Activated T-helper 17 cell treated with anti-CD3 and anti-CD28 coated beads, Interleukin-2, amount 50 U/mL, for 72 hours (primary cell): ENCODE measurements around the gene CPVL. TPM values are rescaled to one million over a fixed set of nuclear protein-coding genes. Genes with fewer than 3 reads are reported as not detected.

Source experiments
- ATAC-seq: fragments of 150-1000 bp; cut with Tn5 transposase; replicated peaks from 2 replicates; pipeline ENCODE4 v1.10.0; 2021; ENCODE audit warnings: mild to moderate bottlenecking, moderate library complexity
- H3K27ac Mint-ChIP-seq: one replicate; pipeline ENCODE4 v1.8.0; 2022; ENCODE audit warnings: mixed read lengths
- H3K27me3 Mint-ChIP-seq: one replicate; pipeline ENCODE4 v1.8.0; 2022; ENCODE audit warnings: mixed read lengths
- H3K36me3 Mint-ChIP-seq: one replicate; pipeline ENCODE4 v1.8.0; 2022; ENCODE audit warnings: low read depth, mild to moderate bottlenecking, mixed read lengths
- H3K4me1 Mint-ChIP-seq: one replicate; pipeline ENCODE4 v1.8.0; 2022; ENCODE audit warnings: mixed read lengths
- H3K4me3 Mint-ChIP-seq: one replicate; pipeline ENCODE4 v1.8.0; 2022; ENCODE audit warnings: mild to moderate bottlenecking, mixed read lengths
- H3K9me3 Mint-ChIP-seq: one replicate; pipeline ENCODE4 v1.8.0; 2022; ENCODE audit warnings: mixed read lengths
- total RNA-seq, 2 donors: library from RNA; stranded (reverse); gene quantifications; one replicate each; pipeline ENCODE4 v1.2.3, GENCODE V29; 2022

Gene CPVL
- total RNA-seq, 2 donors from 2014 or later: 0.63 TPM; not detected in 1

GRCh38 chr7:28989211-28989980 lies 156.9 kb downstream of the CPVL start:
- H3K4me1 Mint-ChIP-seq: no peaks in the 10 kb centered on the region
- ATAC-seq: no peak
- H3K27me3 Mint-ChIP-seq: no peaks in the 10 kb centered on the region
- no peak overlapping the region for H3K27ac Mint-ChIP-seq
- H3K36me3 Mint-ChIP-seq: no peaks in the 10 kb centered on the region
- no peak overlapping the region for H3K4me3 Mint-ChIP-seq
- H3K9me3 Mint-ChIP-seq: no peaks in the 10 kb centered on the region

- Mint-ChIP-seq H3K27ac (no peak overlapping the region), H3K9me3 (no peaks in the 10 kb centered on the region), H3K27me3 (no peaks in the 10 kb centered on the region), H3K36me3 (no peaks in the 10 kb centered on the region), H3K4me1 (no peaks in the 10 kb centered on the region), H3K4me3 (no peak overlapping the region)
- no peak for ATAC-seq
Measured at GRCh38 chr7:28988810-28989209, 157.5 kb downstream of the CPVL start.

GRCh38 chr7:28988091-28988490 lies 158.2 kb downstream of the CPVL start:
- Mint-ChIP-seq H3K4me3 (no peak overlapping the region), H3K9me3 (no peaks in the 10 kb centered on the region), H3K27me3 (no peaks in the 10 kb centered on the region), H3K27ac (no peak overlapping the region), H3K36me3 (no peaks in the 10 kb centered on the region), H3K4me1 (no peaks in the 10 kb centered on the region)
- ATAC-seq: no peak

- H3K36me3 Mint-ChIP-seq: no peaks in the 10 kb centered on the region
- no peak overlapping the region for H3K4me3 Mint-ChIP-seq
- ATAC-seq: no peak
- no peaks in the 10 kb centered on the region for H3K4me1 Mint-ChIP-seq
- no peaks in the 10 kb centered on the region for H3K9me3 Mint-ChIP-seq
- no peaks in the 10 kb centered on the region for H3K27me3 Mint-ChIP-seq
- H3K27ac Mint-ChIP-seq: no peak overlapping the region
Measured at GRCh38 chr7:28986765-28987110, 159.6 kb downstream of the CPVL start.

GRCh38 chr7:28986028-28986764 lies 160.1 kb downstream of the CPVL start:
- no peak overlapping the region for H3K4me3 Mint-ChIP-seq
- no peaks in the 10 kb centered on the region for H3K27me3 Mint-ChIP-seq
- H3K4me1 Mint-ChIP-seq: no peaks in the 10 kb centered on the region
- H3K36me3 Mint-ChIP-seq: no peaks in the 10 kb centered on the region
- no peak overlapping the region for H3K27ac Mint-ChIP-seq
- H3K9me3 Mint-ChIP-seq: no peaks in the 10 kb centered on the region
- no peak for ATAC-seq

GRCh38 chr7:28984631-28985030 lies 161.7 kb downstream of the CPVL start:
- no peak for ATAC-seq

GRCh38 chr7:28984217-28984616 lies 162.1 kb downstream of the CPVL start:
- Mint-ChIP-seq H3K4me3 (no peak overlapping the region), H3K36me3 (no peaks in the 10 kb centered on the region), H3K4me1 (no peaks in the 10 kb centered on the region), H3K9me3 (no peaks in the 10 kb centered on the region), H3K27ac (no peak overlapping the region), H3K27me3 (no peaks in the 10 kb centered on the region)
- ATAC-seq: no peak

More at GRCh38 chr7:28984631-28985030, 161.7 kb downstream of the CPVL start:
- Mint-ChIP-seq H3K27me3 (no peaks in the 10 kb centered on the region), H3K4me3 (no peak overlapping the region), H3K27ac (no peak overlapping the region), H3K4me1 (no peaks in the 10 kb centered on the region), H3K9me3 (no peaks in the 10 kb centered on the region), H3K36me3 (no peaks in the 10 kb centered on the region)

- Mint-ChIP-seq H3K36me3 (no peaks in the 10 kb centered on the region), H3K27me3 (no peaks in the 10 kb centered on the region), H3K9me3 (no peaks in the 10 kb centered on the region), H3K27ac (no peak overlapping the region), H3K4me1 (no peaks in the 10 kb centered on the region), H3K4me3 (no peak overlapping the region)
- ATAC-seq: no peak
Measured at GRCh38 chr7:28983396-28984190, 162.7 kb downstream of the CPVL start.

- H3K9me3 Mint-ChIP-seq: no peaks in the 10 kb centered on the region
- H3K4me1 Mint-ChIP-seq: no peaks in the 10 kb centered on the region
- ATAC-seq: no peak
- H3K36me3 Mint-ChIP-seq: no peaks in the 10 kb centered on the region
- H3K27me3 Mint-ChIP-seq: peaks cover 3% of the 10 kb centered on the region
- H3K27ac Mint-ChIP-seq: no peak overlapping the region
- no peak overlapping the region for H3K4me3 Mint-ChIP-seq
Measured at GRCh38 chr7:28981161-28981465, 165.2 kb downstream of the CPVL start.

- Mint-ChIP-seq H3K4me3 (no peak overlapping the region), H3K4me1 (no peaks in the 10 kb centered on the region), H3K9me3 (no peaks in the 10 kb centered on the region), H3K27ac (no peak overlapping the region), H3K36me3 (no peaks in the 10 kb centered on the region), H3K27me3 (peaks cover 3% of the 10 kb centered on the region)
- no peak for ATAC-seq
Measured at GRCh38 chr7:28980451-28981160, 165.7 kb downstream of the CPVL start.

GRCh38 chr7:28979776-28980175 lies 166.6 kb downstream of the CPVL start:
- Mint-ChIP-seq H3K4me3 (no peak overlapping the region), H3K9me3 (no peaks in the 10 kb centered on the region), H3K27ac (no peak overlapping the region), H3K27me3 (peaks cover 3% of the 10 kb centered on the region), H3K36me3 (no peaks in the 10 kb centered on the region), H3K4me1 (no peaks in the 10 kb centered on the region)
- no peak for ATAC-seq

- H3K27ac Mint-ChIP-seq: no peak overlapping the region
- ATAC-seq: no peak
- peaks cover 3% of the 10 kb centered on the region for H3K27me3 Mint-ChIP-seq
- H3K4me3 Mint-ChIP-seq: no peak overlapping the region
- peaks cover 11% of the 10 kb centered on the region for H3K9me3 Mint-ChIP-seq
- H3K4me1 Mint-ChIP-seq: no peaks in the 10 kb centered on the region
- H3K36me3 Mint-ChIP-seq: no peaks in the 10 kb centered on the region
Measured at GRCh38 chr7:28977881-28978280, 168.5 kb downstream of the CPVL start.

GRCh38 chr7:28976022-28976421 lies 170.3 kb downstream of the CPVL start:
- Mint-ChIP-seq H3K4me1 (no peaks in the 10 kb centered on the region), H3K27me3 (peaks cover 7% of the 10 kb centered on the region), H3K36me3 (no peaks in the 10 kb centered on the region), H3K4me3 (no peak overlapping the region), H3K9me3 (peaks cover 18% of the 10 kb centered on the region), H3K27ac (no peak overlapping the region)
- ATAC-seq: no peak

GRCh38 chr7:28973591-28973990 lies 172.7 kb downstream of the CPVL start:
- Mint-ChIP-seq H3K27me3 (peaks cover 12% of the 10 kb centered on the region), H3K4me1 (no peaks in the 10 kb centered on the region), H3K36me3 (no peaks in the 10 kb centered on the region), H3K4me3 (no peak overlapping the region), H3K27ac (no peak overlapping the region), H3K9me3 (peaks cover 23% of the 10 kb centered on the region)
- ATAC-seq: no peak
